Peyer's patch (tissue), 4 donors: ENCODE measurements around the gene EPHB2.

Experiments used
- POLR2A ChIP-seq, 2 donors: fragments of 450-650 bp; IDR thresholded peaks; one replicate each; pipeline ENCODE4 v1.5.1; 2017; ENCODE audit warnings: antibody characterized with exemption in 2 of 2, mild to moderate bottlenecking in 2 of 2, moderate library complexity in 2 of 2
- TF ChIP-seq, protein P1 (sequence below), 6 experiments: fragments of 450-650 bp in 4 of 6; fragments of 200-600 bp in 2 of 6; sonication (generic) in 1 of 6; IDR thresholded peaks; one replicate each; pipeline ENCODE4 v1.5.1; 2017 to 2019; ENCODE audit warnings: antibody characterized with exemption in 6 of 6, mild to moderate bottlenecking in 3 of 6, moderate library complexity in 1 of 6

DNA sequence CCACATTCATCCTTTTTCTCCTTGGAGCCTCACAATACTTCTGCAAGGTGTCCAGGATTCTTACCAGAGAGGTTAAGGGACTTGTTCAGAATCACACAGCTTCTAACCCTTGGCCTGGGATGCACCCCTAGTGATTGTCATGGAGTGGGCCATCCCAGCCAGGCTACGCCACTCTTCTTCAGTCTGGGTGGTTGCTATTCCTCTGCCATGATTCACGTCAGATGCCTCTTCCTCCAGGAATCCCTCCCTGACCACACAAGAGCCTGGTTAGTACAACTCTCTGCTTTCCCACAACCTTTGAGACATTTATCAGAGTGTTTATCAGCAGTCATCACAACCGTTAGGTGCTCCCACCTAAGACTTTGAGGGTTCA, 121.8 kb downstream of the EPHB2 start:
- TF ChIP-seq, protein P1, sequence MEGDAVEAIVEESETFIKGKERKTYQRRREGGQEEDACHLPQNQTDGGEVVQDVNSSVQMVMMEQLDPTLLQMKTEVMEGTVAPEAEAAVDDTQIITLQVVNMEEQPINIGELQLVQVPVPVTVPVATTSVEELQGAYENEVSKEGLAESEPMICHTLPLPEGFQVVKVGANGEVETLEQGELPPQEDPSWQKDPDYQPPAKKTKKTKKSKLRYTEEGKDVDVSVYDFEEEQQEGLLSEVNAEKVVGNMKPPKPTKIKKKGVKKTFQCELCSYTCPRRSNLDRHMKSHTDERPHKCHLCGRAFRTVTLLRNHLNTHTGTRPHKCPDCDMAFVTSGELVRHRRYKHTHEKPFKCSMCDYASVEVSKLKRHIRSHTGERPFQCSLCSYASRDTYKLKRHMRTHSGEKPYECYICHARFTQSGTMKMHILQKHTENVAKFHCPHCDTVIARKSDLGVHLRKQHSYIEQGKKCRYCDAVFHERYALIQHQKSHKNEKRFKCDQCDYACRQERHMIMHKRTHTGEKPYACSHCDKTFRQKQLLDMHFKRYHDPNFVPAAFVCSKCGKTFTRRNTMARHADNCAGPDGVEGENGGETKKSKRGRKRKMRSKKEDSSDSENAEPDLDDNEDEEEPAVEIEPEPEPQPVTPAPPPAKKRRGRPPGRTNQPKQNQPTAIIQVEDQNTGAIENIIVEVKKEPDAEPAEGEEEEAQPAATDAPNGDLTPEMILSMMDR (IDR thresholded peaks at IDR 0.05) = no peak
- no peak for TF ChIP-seq POLR2A (IDR thresholded peaks at IDR 0.05)
